GM10266 (cell line): ENCODE data around the gene IRF3.

Source experiments
- DNase-seq: peaks from one replicate; pipeline ENCODE4 v3.0.0; 2012; ENCODE audit errors: extremely low spot score
- TF ChIP-seq, protein P1 (sequence below): IDR thresholded peaks from 2 replicates; pipeline ENCODE4 v1.5.1; 2012; ENCODE audit warnings: mild to moderate bottlenecking, low read depth; ENCODE audit not compliant: control insufficient read depth, insufficient read depth; ENCODE audit errors: missing control alignments

IRF3 gene

DNA sequence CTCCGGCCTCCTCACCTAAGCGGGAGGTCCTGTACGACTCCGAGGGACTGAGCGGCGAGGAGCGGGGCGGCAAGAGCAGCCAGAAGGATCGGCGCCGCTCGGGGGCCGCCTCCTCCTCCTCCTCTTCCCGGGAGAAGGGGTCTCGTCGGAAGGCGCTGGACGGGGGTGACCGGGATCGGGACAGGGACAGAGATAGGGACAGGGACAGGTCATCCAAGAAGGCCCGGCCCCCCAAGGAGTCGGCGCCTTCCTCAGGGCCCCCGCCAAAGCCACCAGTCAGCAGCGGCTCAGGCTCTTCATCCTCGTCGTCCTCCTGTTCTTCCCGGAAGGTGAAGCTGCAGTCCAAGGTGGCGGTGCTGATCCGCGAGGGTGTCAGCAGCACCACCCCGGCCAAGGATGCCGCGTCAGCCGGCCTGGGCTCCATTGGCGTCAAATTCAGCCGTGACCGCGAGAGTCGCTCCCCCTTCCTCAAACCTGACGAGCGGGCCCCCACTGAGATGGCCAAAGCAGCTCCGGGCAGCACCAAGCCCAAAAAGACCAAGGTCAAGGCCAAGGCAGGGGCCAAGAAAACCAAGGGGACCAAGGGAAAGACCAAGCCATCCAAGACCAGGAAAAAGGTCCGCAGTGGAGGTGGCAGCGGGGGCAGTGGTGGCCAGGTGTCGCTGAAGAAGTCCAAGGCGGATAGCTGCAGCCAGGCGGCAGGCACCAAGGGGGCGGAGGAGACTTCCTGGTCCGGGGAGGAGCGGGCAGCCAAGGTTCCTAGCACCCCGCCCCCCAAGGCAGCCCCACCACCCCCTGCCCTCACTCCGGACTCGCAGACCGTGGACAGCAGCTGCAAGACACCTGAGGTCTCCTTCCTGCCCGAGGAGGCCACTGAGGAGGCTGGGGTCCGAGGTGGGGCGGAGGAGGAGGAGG, 12.8 kb downstream of the IRF3 start:
- TF ChIP-seq, protein P1, sequence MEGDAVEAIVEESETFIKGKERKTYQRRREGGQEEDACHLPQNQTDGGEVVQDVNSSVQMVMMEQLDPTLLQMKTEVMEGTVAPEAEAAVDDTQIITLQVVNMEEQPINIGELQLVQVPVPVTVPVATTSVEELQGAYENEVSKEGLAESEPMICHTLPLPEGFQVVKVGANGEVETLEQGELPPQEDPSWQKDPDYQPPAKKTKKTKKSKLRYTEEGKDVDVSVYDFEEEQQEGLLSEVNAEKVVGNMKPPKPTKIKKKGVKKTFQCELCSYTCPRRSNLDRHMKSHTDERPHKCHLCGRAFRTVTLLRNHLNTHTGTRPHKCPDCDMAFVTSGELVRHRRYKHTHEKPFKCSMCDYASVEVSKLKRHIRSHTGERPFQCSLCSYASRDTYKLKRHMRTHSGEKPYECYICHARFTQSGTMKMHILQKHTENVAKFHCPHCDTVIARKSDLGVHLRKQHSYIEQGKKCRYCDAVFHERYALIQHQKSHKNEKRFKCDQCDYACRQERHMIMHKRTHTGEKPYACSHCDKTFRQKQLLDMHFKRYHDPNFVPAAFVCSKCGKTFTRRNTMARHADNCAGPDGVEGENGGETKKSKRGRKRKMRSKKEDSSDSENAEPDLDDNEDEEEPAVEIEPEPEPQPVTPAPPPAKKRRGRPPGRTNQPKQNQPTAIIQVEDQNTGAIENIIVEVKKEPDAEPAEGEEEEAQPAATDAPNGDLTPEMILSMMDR: no peak
- DNase-seq: no peak

- TF ChIP-seq, protein P1: no peak
- no peak for DNase-seq
Observed at GRCh38 chr19:49651820-49652550, 13.7 kb downstream of the IRF3 start.

DNA sequence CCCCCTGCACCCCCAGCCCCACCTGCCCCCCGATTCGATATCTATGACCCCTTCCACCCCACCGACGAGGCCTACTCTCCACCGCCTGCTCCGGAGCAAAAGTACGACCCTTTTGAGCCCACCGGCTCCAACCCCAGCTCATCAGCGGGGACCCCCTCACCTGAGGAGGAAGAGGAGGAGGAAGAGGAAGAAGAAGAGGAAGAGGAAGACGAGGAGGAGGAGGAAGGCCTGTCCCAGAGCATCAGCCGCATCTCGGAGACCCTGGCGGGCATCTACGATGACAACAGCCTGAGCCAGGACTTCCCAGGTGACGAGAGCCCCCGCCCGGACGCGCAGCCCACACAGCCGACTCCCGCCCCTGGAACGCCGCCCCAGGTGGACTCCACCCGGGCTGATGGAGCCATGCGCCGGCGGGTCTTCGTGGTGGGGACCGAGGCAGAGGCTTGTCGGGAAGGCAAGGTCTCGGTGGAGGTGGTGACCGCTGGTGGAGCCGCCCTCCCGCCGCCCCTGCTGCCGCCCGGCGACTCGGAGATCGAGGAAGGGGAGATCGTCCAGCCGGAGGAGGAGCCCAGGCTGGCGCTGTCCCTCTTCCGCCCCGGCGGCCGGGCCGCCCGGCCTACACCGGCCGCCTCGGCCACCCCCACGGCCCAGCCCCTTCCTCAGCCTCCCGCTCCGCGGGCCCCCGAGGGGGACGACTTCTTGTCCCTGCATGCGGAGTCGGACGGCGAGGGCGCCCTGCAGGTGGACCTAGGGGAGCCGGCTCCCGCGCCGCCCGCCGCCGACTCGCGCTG, 14.4 kb downstream of the IRF3 start:
- DNase-seq: no peak
- TF ChIP-seq, protein P1: no peak

DNA sequence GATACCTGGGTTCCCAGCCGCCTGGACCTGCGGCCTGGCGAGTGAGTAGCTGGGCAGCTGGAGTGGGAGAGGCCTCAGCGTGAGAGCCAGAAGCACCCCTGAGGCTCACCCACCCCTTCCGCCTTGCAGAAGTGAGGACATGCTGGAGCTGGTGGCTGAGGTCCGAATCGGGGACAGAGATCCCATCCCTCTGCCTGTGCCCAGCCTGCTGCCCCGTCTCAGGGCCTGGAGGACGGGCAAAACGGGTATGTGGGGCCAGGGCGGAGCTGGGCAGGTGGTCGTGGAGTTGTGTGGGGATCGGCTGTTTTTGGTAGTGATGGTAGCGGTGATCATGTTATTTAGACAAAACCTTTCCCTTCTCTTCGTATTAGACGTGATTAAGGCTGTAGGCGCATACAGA, 19.1 kb downstream of the IRF3 start:
- TF ChIP-seq, protein P1: no peak

DNA sequence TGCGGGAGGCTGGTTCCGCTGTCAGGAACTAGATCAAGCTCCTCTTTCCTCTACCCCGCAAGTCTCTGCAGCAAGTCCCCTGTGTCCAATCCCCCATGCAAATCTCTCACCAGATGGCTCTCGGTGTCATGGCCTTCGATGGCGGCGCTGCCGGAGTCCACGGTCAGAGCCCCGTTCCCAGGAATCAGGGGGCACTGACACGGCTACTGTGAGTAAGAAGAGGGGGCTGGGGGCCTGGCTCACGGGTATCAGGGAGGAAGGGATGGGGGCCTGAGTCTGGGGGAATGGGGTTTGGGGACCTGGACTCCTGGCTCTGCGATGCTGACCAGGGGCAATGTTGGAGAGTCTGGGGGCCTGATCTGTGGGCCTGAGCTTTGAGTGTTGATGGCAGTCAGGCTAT, 19.7 kb downstream of the IRF3 start:
- TF ChIP-seq, protein P1: no peak
- DNase-seq: no peak

More for the DNA sequence above, 19.1 kb downstream of the IRF3 start:
- no peak for DNase-seq

- TF ChIP-seq, protein P1: no peak
- DNase-seq: no peak
Observed at GRCh38 chr19:49645592-49645991, 20.1 kb downstream of the IRF3 start.

- TF ChIP-seq, protein P1: no peak
Observed at GRCh38 chr19:49643466-49643865, 22.2 kb downstream of the IRF3 start.

More at GRCh38 chr19:49643466-49643865, 22.2 kb downstream of the IRF3 start:
- no peak for DNase-seq
